Type B pancreatic cell (in vitro differentiated cells): Measurements from ENCODE around the gene BACH2. TPM values are rescaled to one million over a fixed set of nuclear protein-coding genes. Genes with fewer than 3 reads are reported as not detected.
"Not testable (repeated sequence)": the region's sequence is repeated elsewhere in the genome, so short reads cannot be mapped to it uniquely, and the experiment has no call there.

ENCODE experiments used
- DNase-seq: peaks from one replicate; pipeline ENCODE4 v3.0.0; 2021; ENCODE audit warnings: mixed read lengths; ENCODE audit not compliant: unreplicated experiment; ENCODE audit errors: extremely low spot score
- H3K27ac Mint-ChIP-seq: 2 replicates; pipeline ENCODE4 v1.8.0; 2021; ENCODE audit warnings: mild to moderate bottlenecking, mixed read lengths
- H3K27me3 Mint-ChIP-seq: 2 replicates; pipeline ENCODE4 v1.8.0; 2021; ENCODE audit warnings: mixed read lengths
- H3K36me3 Mint-ChIP-seq: 2 replicates; pipeline ENCODE4 v1.8.0; 2021; ENCODE audit warnings: mixed read lengths
- H3K4me1 Mint-ChIP-seq: one replicate; pipeline ENCODE4 v1.8.0; 2021; ENCODE audit warnings: mixed read lengths; ENCODE audit not compliant: unreplicated experiment
- H3K4me3 Mint-ChIP-seq: 2 replicates; pipeline ENCODE4 v1.8.0; 2021; ENCODE audit warnings: mild to moderate bottlenecking, mixed read lengths
- H3K9me3 Mint-ChIP-seq: 2 replicates; pipeline ENCODE4 v1.8.0; 2021; ENCODE audit warnings: mixed read lengths
- CTCF ChIP-seq: fragments of 200-600 bp; sonication (generic); conservative IDR thresholded peaks from 2 replicates; pipeline ENCODE4 v1.5.0; 2021; ENCODE audit warnings: antibody characterized with exemption, mild to moderate bottlenecking
- total RNA-seq: library from RNA; stranded (reverse); gene quantifications from 2 replicates; pipeline ENCODE4 v1.2.1, GENCODE V29; 2021; ENCODE audit warnings: low replicate concordance

Gene BACH2
- total RNA-seq, 1 donor from 2014 or later: 33.5 TPM

- Mint-ChIP-seq H3K4me3 (no peak overlapping the region), H3K9me3 (peaks cover 9% of the 10 kb centered on the region), H3K4me1 (peaks cover 7% of the 10 kb centered on the region), H3K27me3 (no peaks in the 10 kb centered on the region), H3K27ac (no peak overlapping the region), H3K36me3 (peaks cover 5% of the 10 kb centered on the region)
- TF ChIP-seq CTCF: no peak
- no peak for DNase-seq
Measured at GRCh38 chr6:90120327-90120726, 176.3 kb downstream of the BACH2 start.

- peaks cover 16% of the 10 kb centered on the region for H3K9me3 Mint-ChIP-seq
- H3K36me3 Mint-ChIP-seq: peaks cover 7% of the 10 kb centered on the region
- peaks cover 7% of the 10 kb centered on the region for H3K4me1 Mint-ChIP-seq
- DNase-seq: no peak
- H3K4me3 Mint-ChIP-seq: no peak overlapping the region
- no peaks in the 10 kb centered on the region for H3K27me3 Mint-ChIP-seq
- H3K27ac Mint-ChIP-seq: no peak overlapping the region
- no peak for TF ChIP-seq CTCF
Measured at GRCh38 chr6:90119618-90120017, 177.0 kb downstream of the BACH2 start.

GRCh38 chr6:90118581-90118980 is 178.1 kb downstream of the BACH2 start:
- no peaks in the 10 kb centered on the region for H3K27me3 Mint-ChIP-seq
- H3K36me3 Mint-ChIP-seq: peaks cover 12% of the 10 kb centered on the region
- no peak for DNase-seq
- H3K9me3 Mint-ChIP-seq: peaks cover 21% of the 10 kb centered on the region
- TF ChIP-seq CTCF: no peak
- no peaks in the 10 kb centered on the region for H3K4me1 Mint-ChIP-seq
- H3K4me3 Mint-ChIP-seq: no peak overlapping the region
- H3K27ac Mint-ChIP-seq: no peak overlapping the region

GRCh38 chr6:90118069-90118468 is 178.6 kb downstream of the BACH2 start:
- Mint-ChIP-seq H3K27ac (no peak overlapping the region), H3K4me1 (no peaks in the 10 kb centered on the region), H3K36me3 (peaks cover 11% of the 10 kb centered on the region), H3K27me3 (no peaks in the 10 kb centered on the region), H3K4me3 (no peak overlapping the region), H3K9me3 (peaks cover 24% of the 10 kb centered on the region)
- no peak for DNase-seq
- TF ChIP-seq CTCF: no peak

GRCh38 chr6:90116126-90116525 is 180.5 kb downstream of the BACH2 start:
- not testable (repeated sequence) for H3K4me1 Mint-ChIP-seq

GRCh38 chr6:90113389-90113788 is 183.3 kb downstream of the BACH2 start:
- Mint-ChIP-seq H3K9me3 (peaks cover 27% of the 10 kb centered on the region), H3K27me3 (no peaks in the 10 kb centered on the region), H3K4me3 (no peak overlapping the region), H3K36me3 (peaks cover 6% of the 10 kb centered on the region), H3K27ac (no peak overlapping the region), H3K4me1 (no peaks in the 10 kb centered on the region)
- DNase-seq: no peak
- TF ChIP-seq CTCF: no peak

More at GRCh38 chr6:90116126-90116525, 180.5 kb downstream of the BACH2 start:
- not testable (repeated sequence) for H3K27me3 Mint-ChIP-seq, H3K36me3 Mint-ChIP-seq, H3K4me3 Mint-ChIP-seq, H3K27ac Mint-ChIP-seq, DNase-seq
- H3K9me3 Mint-ChIP-seq: peaks cover 27% of the 10 kb centered on the region
